HG02642 (cell line): ENCODE data around the gene CELF5.
"Not testable (repeated sequence)": the region's sequence is repeated elsewhere in the genome, so short reads cannot be mapped to it uniquely, and the experiment has no call there.

ENCODE experiments used
- ATAC-seq: cut with Tn5 transposase; IDR thresholded peaks from one replicate; pipeline ENCODE4 v1.9.1; 2021; ENCODE audit warnings: mild to moderate bottlenecking; ENCODE audit not compliant: unreplicated experiment, poor library complexity

CELF5 gene

GRCh38 chr19:3206216-3206953 lies 18.1 kb upstream of the CELF5 start:
- ATAC-seq: no peak

- no peak for ATAC-seq
These were observed 16.8 kb upstream of the CELF5 start for GRCh38 chr19:3207461-3208242.

GRCh38 chr19:3208317-3209207 lies 15.9 kb upstream of the CELF5 start:
- ATAC-seq: no peak

- no peak for ATAC-seq
These were observed 14.0 kb upstream of the CELF5 start for GRCh38 chr19:3210347-3211017.

GRCh38 chr19:3211191-3211590 lies 13.3 kb upstream of the CELF5 start:
- no peak for ATAC-seq

- ATAC-seq: no peak
These were observed 11.3 kb upstream of the CELF5 start for GRCh38 chr19:3213159-3213558.

- ATAC-seq: no peak
These were observed 7.6 kb upstream of the CELF5 start for GRCh38 chr19:3216874-3217273.

- no peak for ATAC-seq
These were observed 3.9 kb upstream of the CELF5 start for GRCh38 chr19:3220576-3220975.

- ATAC-seq: not testable (repeated sequence)
These were observed 2.9 kb upstream of the CELF5 start for GRCh38 chr19:3221576-3221975.

- ATAC-seq: no peak
These were observed 1.8 kb upstream of the CELF5 start for GRCh38 chr19:3222709-3223108.

GRCh38 chr19:3225169-3225485 lies 666 bp downstream of the CELF5 start:
- ATAC-seq: no peak

GRCh38 chr19:3225677-3226093 lies 1.2 kb downstream of the CELF5 start:
- ATAC-seq: no peak

- ATAC-seq: no peak
These were observed 2.7 kb downstream of the CELF5 start for GRCh38 chr19:3227054-3227626.

GRCh38 chr19:3229346-3229743 lies 4.9 kb downstream of the CELF5 start:
- no peak for ATAC-seq

- ATAC-seq: no peak
These were observed 5.5 kb downstream of the CELF5 start for GRCh38 chr19:3229888-3230496.

- ATAC-seq: no peak
These were observed 6.8 kb downstream of the CELF5 start for GRCh38 chr19:3231288-3231687.

- ATAC-seq: no peak
These were observed 8.7 kb downstream of the CELF5 start for GRCh38 chr19:3233116-3233515.

- ATAC-seq: no peak
These were observed 9.4 kb downstream of the CELF5 start for GRCh38 chr19:3233831-3234230.

GRCh38 chr19:3234800-3235199 lies 10.3 kb downstream of the CELF5 start:
- ATAC-seq: no peak

GRCh38 chr19:3235604-3236003 lies 11.1 kb downstream of the CELF5 start:
- ATAC-seq: not testable (repeated sequence)
